Measurements from ENCODE around the gene GJA4. TPM values are rescaled to one million over a fixed set of nuclear protein-coding genes. Genes with fewer than 3 reads are reported as not detected.
A peak's percentile ranks its signal among the peaks of the same experiment; 100 is the strongest.

Gene GJA4
- total and polyA plus RNA-seq, 2 donors (not counting 3 experiments of a cell fraction or from before 2014, with no cell fraction given), result 22.1 to 175 TPM

DNA sequence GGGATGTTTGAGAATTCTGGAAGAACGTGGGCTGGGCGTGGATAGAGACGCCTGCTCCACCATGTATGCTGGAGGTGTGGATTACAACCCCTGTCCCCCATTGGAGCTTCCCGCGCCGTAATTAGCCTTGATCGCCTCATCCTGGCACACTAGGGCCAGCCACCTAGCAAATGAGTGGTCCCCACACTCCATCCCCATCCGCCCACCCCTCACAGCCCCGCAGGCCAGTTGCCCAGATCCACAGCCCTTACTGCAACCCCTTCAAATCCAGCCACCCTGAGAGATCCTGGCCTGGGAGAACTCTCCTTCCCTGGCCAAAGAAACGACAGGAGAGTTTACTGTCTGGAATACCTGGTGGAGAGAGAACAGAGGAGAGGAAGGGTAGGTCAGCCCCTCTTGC is 375 bp upstream of the GJA4 start:
- BruUV-seq (replicated peaks), result no TSS peak
- POLR2A ChIA-PET, result no interaction called here

DNA sequence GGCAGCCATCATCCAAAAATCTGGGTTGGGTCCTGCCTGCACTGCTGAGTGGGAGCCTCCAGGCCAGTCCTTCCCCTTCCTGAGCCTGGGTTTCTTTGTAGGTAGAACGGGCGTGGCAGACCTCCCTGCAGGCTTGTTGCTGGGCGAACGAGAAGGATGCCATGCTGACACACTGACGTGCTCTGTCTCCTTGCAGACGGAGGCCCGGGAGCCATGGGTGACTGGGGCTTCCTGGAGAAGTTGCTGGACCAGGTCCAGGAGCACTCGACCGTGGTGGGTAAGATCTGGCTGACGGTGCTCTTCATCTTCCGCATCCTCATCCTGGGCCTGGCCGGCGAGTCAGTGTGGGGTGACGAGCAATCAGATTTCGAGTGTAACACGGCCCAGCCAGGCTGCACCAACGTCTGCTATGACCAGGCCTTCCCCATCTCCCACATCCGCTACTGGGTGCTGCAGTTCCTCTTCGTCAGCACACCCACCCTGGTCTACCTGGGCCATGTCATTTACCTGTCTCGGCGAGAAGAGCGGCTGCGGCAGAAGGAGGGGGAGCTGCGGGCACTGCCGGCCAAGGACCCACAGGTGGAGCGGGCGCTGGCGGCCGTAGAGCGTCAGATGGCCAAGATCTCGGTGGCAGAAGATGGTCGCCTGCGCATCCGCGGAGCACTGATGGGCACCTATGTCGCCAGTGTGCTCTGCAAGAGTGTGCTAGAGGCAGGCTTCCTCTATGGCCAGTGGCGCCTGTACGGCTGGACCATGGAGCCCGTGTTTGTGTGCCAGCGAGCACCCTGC is 1.4 kb downstream of the GJA4 start:
- H3K4me3 ChIP-seq (replicated peaks in 1 of 3; ENCODE audit: insufficient read depth in 1 of 3, low read depth in 1 of 3, low read length in 3 of 3), result peak overlapping the region in 1 of 3 experiments; percentile 52
- no TSS peak for BruUV-seq (replicated peaks)
- ChIA-PET POLR2A (no interaction called here), CTCF (interaction anchor here (0.8 kb wide), 1 partner anchor 58 kb away, joined by 4 read pairs; no protein-coding TSS in a partner anchor)
- peak; percentile 19 for DNase-seq (ENCODE audit: low read depth, low spot score)
- H3K79me2 ChIP-seq (ENCODE audit: control insufficient read depth, insufficient read depth, low read length), result no peaks in the 10 kb centered on the region
- TF ChIP-seq FOS (IDR thresholded peaks at IDR 0.05; ENCODE audit: borderline replicate concordance, insufficient read depth, low read length) (no peak), MYC (IDR thresholded peaks at IDR 0.05; ENCODE audit: low read depth, low read length) (no peak), GATA2 (IDR thresholded peaks at IDR 0.05; ENCODE audit: insufficient read depth, insufficient read length, low read depth, low read length) (no peak)
- TF ChIP-seq, protein P1, sequence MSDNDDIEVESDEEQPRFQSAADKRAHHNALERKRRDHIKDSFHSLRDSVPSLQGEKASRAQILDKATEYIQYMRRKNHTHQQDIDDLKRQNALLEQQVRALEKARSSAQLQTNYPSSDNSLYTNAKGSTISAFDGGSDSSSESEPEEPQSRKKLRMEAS (IDR thresholded peaks at IDR 0.05; ENCODE audit: insufficient read depth, insufficient read length), result no peak
- TF ChIP-seq, protein P2, sequence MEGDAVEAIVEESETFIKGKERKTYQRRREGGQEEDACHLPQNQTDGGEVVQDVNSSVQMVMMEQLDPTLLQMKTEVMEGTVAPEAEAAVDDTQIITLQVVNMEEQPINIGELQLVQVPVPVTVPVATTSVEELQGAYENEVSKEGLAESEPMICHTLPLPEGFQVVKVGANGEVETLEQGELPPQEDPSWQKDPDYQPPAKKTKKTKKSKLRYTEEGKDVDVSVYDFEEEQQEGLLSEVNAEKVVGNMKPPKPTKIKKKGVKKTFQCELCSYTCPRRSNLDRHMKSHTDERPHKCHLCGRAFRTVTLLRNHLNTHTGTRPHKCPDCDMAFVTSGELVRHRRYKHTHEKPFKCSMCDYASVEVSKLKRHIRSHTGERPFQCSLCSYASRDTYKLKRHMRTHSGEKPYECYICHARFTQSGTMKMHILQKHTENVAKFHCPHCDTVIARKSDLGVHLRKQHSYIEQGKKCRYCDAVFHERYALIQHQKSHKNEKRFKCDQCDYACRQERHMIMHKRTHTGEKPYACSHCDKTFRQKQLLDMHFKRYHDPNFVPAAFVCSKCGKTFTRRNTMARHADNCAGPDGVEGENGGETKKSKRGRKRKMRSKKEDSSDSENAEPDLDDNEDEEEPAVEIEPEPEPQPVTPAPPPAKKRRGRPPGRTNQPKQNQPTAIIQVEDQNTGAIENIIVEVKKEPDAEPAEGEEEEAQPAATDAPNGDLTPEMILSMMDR (IDR thresholded peaks at IDR 0.05; ENCODE audit: extremely low read depth in 1 of 2, insufficient read depth in 1 of 2, low read depth in 1 of 2, low read length in 2 of 2), result no peak
- H2AFZ ChIP-seq (ENCODE audit: low read depth, low read length), result no peak overlapping the region
- H3K36me3 ChIP-seq (ENCODE audit: control insufficient read depth in 2 of 2, extremely low read depth in 1 of 2, insufficient read depth in 2 of 2, low read length in 2 of 2), result peaks cover 0 to 15% of the 10 kb centered on the region in 2 experiments
- no peaks in the 10 kb centered on the region for H3K9me1 ChIP-seq (replicated peaks; ENCODE audit: control insufficient read depth, extremely low read depth, insufficient read depth, low read length)
- intact Hi-C loops (cut with micrococcal nuclease), result no loop called here
- no peaks in the 10 kb centered on the region for H3K9me3 ChIP-seq (replicated peaks; ENCODE audit: control insufficient read depth, insufficient read depth, low read length)
- H3K27me3 ChIP-seq (ENCODE audit: control insufficient read depth in 2 of 2, insufficient read depth in 2 of 2, low read length in 2 of 2), result peaks cover 36% of the 10 kb centered on the region in 2 experiments
- no peak for FAIRE-seq
- H3K4me2 ChIP-seq (ENCODE audit: insufficient read depth, low read length), result no peak overlapping the region
- dilution Hi-C loops (cut with MboI; ENCODE audit: extremely low pct_ligation_motif_present, low sequenced_read_pairs), result no loop called here
- H3K4me1 ChIP-seq (ENCODE audit: control insufficient read depth, extremely low read depth, insufficient read depth, low read length), result no peaks in the 10 kb centered on the region
- H3K9ac ChIP-seq (replicated peaks; ENCODE audit: extremely low read depth, insufficient read depth, low read length), result no peak overlapping the region
- H3K27ac ChIP-seq (ENCODE audit: insufficient read depth, low read depth, low read length), result no peak overlapping the region
- no peaks in the 10 kb centered on the region for H4K20me1 ChIP-seq (replicated peaks; ENCODE audit: control insufficient read depth, extremely low read depth, insufficient read depth, low read length)

More for the DNA sequence above, 375 bp upstream of the GJA4 start:
- H3K9me3 ChIP-seq (replicated peaks; ENCODE audit: control insufficient read depth, insufficient read depth, low read length), result no peaks in the 10 kb centered on the region
- H3K4me2 ChIP-seq (ENCODE audit: insufficient read depth, low read length), result no peak overlapping the region
- CTCF ChIA-PET, result interaction anchor here (1.2 to 2.5 kb wide), 2 partner anchors 12 to 60 kb away, joined by 3 to 9 read pairs; no protein-coding TSS in a partner anchor
- no peak overlapping the region for H2AFZ ChIP-seq (ENCODE audit: low read depth, low read length)
- DNase-seq (ENCODE audit: low read depth, low spot score) (no peak), FAIRE-seq (no peak)
- no peaks in the 10 kb centered on the region for H4K20me1 ChIP-seq (replicated peaks; ENCODE audit: control insufficient read depth, extremely low read depth, insufficient read depth, low read length)
- H3K4me3 ChIP-seq (replicated peaks in 1 of 3; ENCODE audit: insufficient read depth in 1 of 3, low read depth in 1 of 3, low read length in 3 of 3), result peak overlapping the region in 1 of 3 experiments; percentile 52
- H3K79me2 ChIP-seq (ENCODE audit: control insufficient read depth, insufficient read depth, low read length), result no peaks in the 10 kb centered on the region
- TF ChIP-seq GATA2 (IDR thresholded peaks at IDR 0.05; ENCODE audit: insufficient read depth, insufficient read length, low read depth, low read length) (no peak), JUN (IDR thresholded peaks at IDR 0.05; ENCODE audit: borderline replicate concordance, insufficient read depth, insufficient read length, low read depth) (no peak), EZH2 (IDR thresholded peaks at IDR 0.05; ENCODE audit: borderline replicate concordance, low read depth, low read length, severe bottlenecking) (no peak)
- H3K9me1 ChIP-seq (replicated peaks; ENCODE audit: control insufficient read depth, extremely low read depth, insufficient read depth, low read length), result no peaks in the 10 kb centered on the region
- peaks cover 0 to 15% of the 10 kb centered on the region in 2 experiments for H3K36me3 ChIP-seq (ENCODE audit: control insufficient read depth in 2 of 2, extremely low read depth in 1 of 2, insufficient read depth in 2 of 2, low read length in 2 of 2)
- H3K27me3 ChIP-seq (ENCODE audit: control insufficient read depth in 2 of 2, insufficient read depth in 2 of 2, low read length in 2 of 2), result peaks cover 31 to 36% of the 10 kb centered on the region in 2 experiments
- intact Hi-C loops (cut with micrococcal nuclease) (no loop called here), dilution Hi-C loops (cut with MboI; ENCODE audit: extremely low pct_ligation_motif_present, low sequenced_read_pairs) (no loop called here)
- no peaks in the 10 kb centered on the region for H3K4me1 ChIP-seq (ENCODE audit: control insufficient read depth, extremely low read depth, insufficient read depth, low read length)
- H3K27ac ChIP-seq (ENCODE audit: insufficient read depth, low read depth, low read length), result no peak overlapping the region
- H3K9ac ChIP-seq (replicated peaks; ENCODE audit: extremely low read depth, insufficient read depth, low read length), result no peak overlapping the region
